Bronchial epithelial cell (primary cell): ENCODE measurements around the gene MFNG. TPM values are rescaled to one million over a fixed set of nuclear protein-coding genes. Genes with fewer than 3 reads are reported as not detected.

Source experiments
- DNase-seq: peaks from one replicate; pipeline ENCODE4 v3.0.0-alpha.2; 2010; ENCODE audit warnings: low read depth
- FAIRE-seq: peaks from 2 replicates; lab custom pipeline; 2011; peaks lifted over from hg19 to GRCh38; lab: Jason Lieb, UNC
- H3K27me3 ChIP-seq: 2 replicates; pipeline ENCODE4 v1.5.1; 2011; ENCODE audit warnings: low read length; ENCODE audit not compliant: control insufficient read depth, insufficient read depth
- H3K36me3 ChIP-seq: 2 replicates; pipeline ENCODE4 v1.5.1; 2011; ENCODE audit warnings: low read length; ENCODE audit not compliant: control insufficient read depth, insufficient read depth
- H3K4me3 ChIP-seq: 2 replicates; pipeline ENCODE4 v1.5.1; 2011; ENCODE audit warnings: mild to moderate bottlenecking, low read depth, low read length, control low read depth
- total RNA-seq: library from RNA; depleted of rRNA; stranded (reverse); fragments of >200 nt; gene quantifications from 2 replicates; pipeline ENCODE4 v1.2.1, GENCODE V29; 2014
- TF ChIP-seq, protein P1 (sequence below): IDR thresholded peaks from 2 replicates; pipeline ENCODE4 v1.5.1; 2011; ENCODE audit warnings: mild to moderate bottlenecking, moderate library complexity, low read length, control low read depth, inconsistent platforms; ENCODE audit not compliant: insufficient read depth, severe bottlenecking

Gene MFNG
- total RNA-seq, 1 donor from 2014 or later, result 0.26 TPM

GRCh38 chr22:37503183-37503683 is 17.0 kb upstream of the MFNG start:
- Histone ChIP-seq H3K4me3 (no peak overlapping the region), H3K27me3 (no peaks in the 10 kb centered on the region), H3K36me3 (peaks cover 58% of the 10 kb centered on the region)
- FAIRE-seq (no peak), DNase-seq (no peak)
- TF ChIP-seq, protein P1, sequence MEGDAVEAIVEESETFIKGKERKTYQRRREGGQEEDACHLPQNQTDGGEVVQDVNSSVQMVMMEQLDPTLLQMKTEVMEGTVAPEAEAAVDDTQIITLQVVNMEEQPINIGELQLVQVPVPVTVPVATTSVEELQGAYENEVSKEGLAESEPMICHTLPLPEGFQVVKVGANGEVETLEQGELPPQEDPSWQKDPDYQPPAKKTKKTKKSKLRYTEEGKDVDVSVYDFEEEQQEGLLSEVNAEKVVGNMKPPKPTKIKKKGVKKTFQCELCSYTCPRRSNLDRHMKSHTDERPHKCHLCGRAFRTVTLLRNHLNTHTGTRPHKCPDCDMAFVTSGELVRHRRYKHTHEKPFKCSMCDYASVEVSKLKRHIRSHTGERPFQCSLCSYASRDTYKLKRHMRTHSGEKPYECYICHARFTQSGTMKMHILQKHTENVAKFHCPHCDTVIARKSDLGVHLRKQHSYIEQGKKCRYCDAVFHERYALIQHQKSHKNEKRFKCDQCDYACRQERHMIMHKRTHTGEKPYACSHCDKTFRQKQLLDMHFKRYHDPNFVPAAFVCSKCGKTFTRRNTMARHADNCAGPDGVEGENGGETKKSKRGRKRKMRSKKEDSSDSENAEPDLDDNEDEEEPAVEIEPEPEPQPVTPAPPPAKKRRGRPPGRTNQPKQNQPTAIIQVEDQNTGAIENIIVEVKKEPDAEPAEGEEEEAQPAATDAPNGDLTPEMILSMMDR, result no peak

GRCh38 chr22:37502342-37503182 is 16.4 kb upstream of the MFNG start:
- FAIRE-seq, result no peak
- TF ChIP-seq, protein P1, result no peak
- Histone ChIP-seq H3K27me3 (no peaks in the 10 kb centered on the region), H3K4me3 (no peak overlapping the region), H3K36me3 (peaks cover 57% of the 10 kb centered on the region)
- DNase-seq, result no peak

DNA sequence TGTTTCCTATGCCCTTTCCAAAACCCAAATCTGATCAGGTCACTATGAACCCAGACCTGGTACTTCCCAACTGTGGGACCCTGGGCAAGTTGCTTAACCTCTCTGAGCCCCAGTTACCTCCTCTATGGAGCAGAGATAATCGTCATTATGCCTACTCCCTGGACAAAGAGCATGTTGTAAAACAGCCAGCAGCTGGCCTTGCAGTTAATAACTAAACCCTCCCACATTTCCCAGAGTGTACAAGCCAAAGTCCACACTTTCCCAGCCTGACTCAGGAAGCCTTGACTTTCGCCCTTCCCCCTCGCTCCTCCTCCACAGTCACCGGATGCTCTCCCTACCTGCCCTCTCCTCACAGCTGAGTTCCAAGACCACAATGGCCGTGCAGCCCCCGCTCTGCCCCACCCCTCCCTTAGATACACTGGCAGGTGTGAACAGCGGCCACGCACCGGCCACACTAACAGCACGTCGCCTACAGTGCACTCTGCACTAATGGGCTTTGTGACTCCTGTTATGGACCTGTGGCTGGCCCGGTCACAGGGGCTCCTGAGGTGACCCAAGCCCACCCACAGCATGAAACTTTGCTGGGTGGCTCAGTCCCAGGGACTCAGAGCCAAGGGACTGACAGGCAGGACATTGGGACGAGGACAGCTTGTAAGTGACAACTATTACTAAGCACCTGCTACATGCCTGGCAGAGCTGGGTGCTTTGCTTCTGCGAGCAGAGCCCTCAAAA is 15.6 kb upstream of the MFNG start:
- Histone ChIP-seq H3K27me3 (no peaks in the 10 kb centered on the region), H3K36me3 (peaks cover 51% of the 10 kb centered on the region), H3K4me3 (no peak overlapping the region)
- FAIRE-seq (peak; percentile 88), DNase-seq (no peak)
- TF ChIP-seq, protein P1, result no peak

DNA sequence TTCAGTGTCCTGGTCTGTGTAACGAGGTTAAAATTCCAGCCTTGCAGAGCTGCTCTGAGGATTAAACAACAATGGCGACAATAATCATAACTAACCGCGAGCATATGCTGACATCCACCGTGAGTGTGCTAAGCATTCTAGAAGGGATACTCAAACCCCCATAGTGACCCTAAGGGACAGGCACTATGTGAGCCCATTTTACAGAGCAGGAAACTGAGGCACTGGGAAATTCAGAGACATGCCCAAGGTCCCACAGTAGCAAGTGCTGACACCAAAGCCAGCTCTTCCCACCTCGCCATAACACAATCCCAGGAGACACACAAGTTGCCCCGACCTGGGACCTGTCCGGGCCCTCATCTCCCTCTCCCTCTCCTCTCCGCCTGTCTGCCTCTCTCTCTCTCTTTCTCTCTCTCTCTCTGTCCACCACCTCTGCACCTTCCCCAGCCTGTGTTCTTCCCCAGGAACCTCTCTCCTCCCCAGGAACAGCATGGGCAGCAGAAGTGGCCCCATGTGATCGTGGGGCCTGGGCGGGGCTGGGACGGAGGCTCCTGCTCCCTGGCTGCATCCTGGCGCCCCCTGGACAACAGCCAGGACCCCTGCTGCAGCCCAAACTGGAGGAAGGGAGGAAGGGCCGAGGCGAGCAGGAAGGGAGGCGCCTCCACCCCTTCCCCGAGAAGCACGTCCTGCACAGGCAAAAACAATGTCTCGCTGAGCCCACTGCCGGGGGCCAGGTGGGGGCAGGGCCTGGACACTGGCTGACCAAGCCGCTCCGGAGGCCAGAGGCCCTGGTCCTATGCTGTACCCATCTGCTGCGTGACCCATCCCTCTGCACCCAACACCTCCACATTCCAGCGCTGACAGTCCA is 14.8 kb upstream of the MFNG start:
- peaks cover 46% of the 10 kb centered on the region for H3K36me3 ChIP-seq

More for the DNA sequence above, 14.8 kb upstream of the MFNG start:
- FAIRE-seq (peak; percentile 93), DNase-seq (no peak)
- H3K27me3 ChIP-seq, result no peaks in the 10 kb centered on the region
- no peak overlapping the region for H3K4me3 ChIP-seq
- TF ChIP-seq, protein P1, result no peak
